ENCODE results near the gene ANKS1A. TPM values are rescaled to one million over a fixed set of nuclear protein-coding genes. Genes with fewer than 3 reads are reported as not detected.

Gene ANKS1A
- total RNA-seq, 1 experiment from 2014 or later = 14.4 TPM

- BruUV-seq (replicated peaks) = no TSS peak
- ATAC-seq (peak; percentile 30; the same call in 1 of the 2 replicates), DNase-seq (ENCODE audit: low read depth, low spot score) (peak; percentile 15)
- Histone ChIP-seq H3K27me3 (ENCODE audit: control insufficient read depth, insufficient read depth, low read length) (no peaks in the 10 kb centered on the region), H3K4me1 (ENCODE audit: control insufficient read depth, insufficient read depth, low read length) (0 out of 2 replicates have a peak, but pooled peaks cover 3% of the 10 kb centered on the region), H3K9me3 (ENCODE audit: control insufficient read depth, insufficient read depth, low read depth, low read length) (no peaks in the 10 kb centered on the region), H3K27ac (ENCODE audit: low read length) (no peak overlapping the region), H3K4me3 (ENCODE audit: low read depth in 2 of 2, low read length in 2 of 2) (no peak overlapping the region), H3K36me3 (ENCODE audit: control insufficient read depth, insufficient read depth, low read length) (no peaks in the 10 kb centered on the region)
- TF ChIP-seq, protein P1, sequence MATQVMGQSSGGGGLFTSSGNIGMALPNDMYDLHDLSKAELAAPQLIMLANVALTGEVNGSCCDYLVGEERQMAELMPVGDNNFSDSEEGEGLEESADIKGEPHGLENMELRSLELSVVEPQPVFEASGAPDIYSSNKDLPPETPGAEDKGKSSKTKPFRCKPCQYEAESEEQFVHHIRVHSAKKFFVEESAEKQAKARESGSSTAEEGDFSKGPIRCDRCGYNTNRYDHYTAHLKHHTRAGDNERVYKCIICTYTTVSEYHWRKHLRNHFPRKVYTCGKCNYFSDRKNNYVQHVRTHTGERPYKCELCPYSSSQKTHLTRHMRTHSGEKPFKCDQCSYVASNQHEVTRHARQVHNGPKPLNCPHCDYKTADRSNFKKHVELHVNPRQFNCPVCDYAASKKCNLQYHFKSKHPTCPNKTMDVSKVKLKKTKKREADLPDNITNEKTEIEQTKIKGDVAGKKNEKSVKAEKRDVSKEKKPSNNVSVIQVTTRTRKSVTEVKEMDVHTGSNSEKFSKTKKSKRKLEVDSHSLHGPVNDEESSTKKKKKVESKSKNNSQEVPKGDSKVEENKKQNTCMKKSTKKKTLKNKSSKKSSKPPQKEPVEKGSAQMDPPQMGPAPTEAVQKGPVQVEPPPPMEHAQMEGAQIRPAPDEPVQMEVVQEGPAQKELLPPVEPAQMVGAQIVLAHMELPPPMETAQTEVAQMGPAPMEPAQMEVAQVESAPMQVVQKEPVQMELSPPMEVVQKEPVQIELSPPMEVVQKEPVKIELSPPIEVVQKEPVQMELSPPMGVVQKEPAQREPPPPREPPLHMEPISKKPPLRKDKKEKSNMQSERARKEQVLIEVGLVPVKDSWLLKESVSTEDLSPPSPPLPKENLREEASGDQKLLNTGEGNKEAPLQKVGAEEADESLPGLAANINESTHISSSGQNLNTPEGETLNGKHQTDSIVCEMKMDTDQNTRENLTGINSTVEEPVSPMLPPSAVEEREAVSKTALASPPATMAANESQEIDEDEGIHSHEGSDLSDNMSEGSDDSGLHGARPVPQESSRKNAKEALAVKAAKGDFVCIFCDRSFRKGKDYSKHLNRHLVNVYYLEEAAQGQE (IDR thresholded peaks at IDR 0.05; ENCODE audit: insufficient read depth in 1 of 2, low read depth in 2 of 2, low read length in 1 of 2) = no peak; a peak in 1 of 4 replicates
- TF ChIP-seq POLR2AphosphoS5 (IDR thresholded peaks at IDR 0.05; ENCODE audit: low read depth, low read length) (no peak), SIN3A (IDR thresholded peaks at IDR 0.05; ENCODE audit: borderline replicate concordance, insufficient read depth, low read depth, low read length) (no peak)
- intact Hi-C loops (cut with micrococcal nuclease; ENCODE audit: unreplicated experiment) (no loop called here), in situ Hi-C loops (cut with HindIII; ENCODE audit: low pct_unique_long_range_greater_than_20kb, low sequenced_read_pairs) (no loop called here)
- ChIA-PET POLR2A (interaction anchor here (0.7 kb wide), 1 partner anchor 105 kb away, joined by 4 read pairs; no protein-coding TSS in a partner anchor), CTCF (interaction anchor here (0.7 kb wide), 1 partner anchor 16 kb away, joined by 4 read pairs; no protein-coding TSS in a partner anchor)
Observed at GRCh38 chr6:35096129-35096862, 207.2 kb downstream of the ANKS1A start.

- TF ChIP-seq POLR2AphosphoS5 (IDR thresholded peaks at IDR 0.05; ENCODE audit: low read depth, low read length) = no peak
- TF ChIP-seq SIN3A (IDR thresholded peaks at IDR 0.05; ENCODE audit: borderline replicate concordance, insufficient read depth, low read depth, low read length) = no peak
- no peak for TF ChIP-seq CTCF (IDR thresholded peaks at IDR 0.05)
- TF ChIP-seq, protein P1 (IDR thresholded peaks at IDR 0.05; ENCODE audit: insufficient read depth in 1 of 2, low read depth in 2 of 2, low read length in 1 of 2) = no peak
- no peak for TF ChIP-seq TCF7L2 (IDR thresholded peaks at IDR 0.05; ENCODE audit: low read depth, low read length)
Observed at GRCh38 chr6:35099116-35099515, 210.1 kb downstream of the ANKS1A start.

More at GRCh38 chr6:35099116-35099515, 210.1 kb downstream of the ANKS1A start:
- H3K27ac ChIP-seq (ENCODE audit: low read length) = no peak overlapping the region
- intact Hi-C loops (cut with micrococcal nuclease; ENCODE audit: unreplicated experiment) = no loop called here
- in situ Hi-C loops (cut with HindIII; ENCODE audit: low pct_unique_long_range_greater_than_20kb, low sequenced_read_pairs) = no loop called here
- no peak overlapping the region for H3K4me3 ChIP-seq (ENCODE audit: low read depth in 2 of 2, low read length in 2 of 2)
- H3K36me3 ChIP-seq (ENCODE audit: control insufficient read depth, insufficient read depth, low read length) = no peaks in the 10 kb centered on the region
- H3K4me1 ChIP-seq (ENCODE audit: control insufficient read depth, insufficient read depth, low read length) = 0 out of 2 replicates have a peak, but pooled peaks cover 3% of the 10 kb centered on the region
- no TSS peak for BruUV-seq (replicated peaks)
- ATAC-seq (no peak), DNase-seq (ENCODE audit: low read depth, low spot score) (no peak)
- H3K27me3 ChIP-seq (ENCODE audit: control insufficient read depth, insufficient read depth, low read length) = no peaks in the 10 kb centered on the region
- ChIA-PET POLR2A (no interaction called here), CTCF (no interaction called here)
- no peaks in the 10 kb centered on the region for H3K9me3 ChIP-seq (ENCODE audit: control insufficient read depth, insufficient read depth, low read depth, low read length)
